Spleen (tissue), 7 donors: ENCODE data around the gene ZFP91.

Experiments
- CTCF ChIP-seq, 11 experiments: fragments of 200-600 bp in 7 of 11; fragments of 450-650 bp in 4 of 11; sonication (generic) in 4 of 11; IDR thresholded peaks in 8 of 11; conservative IDR thresholded peaks in 3 of 11; 1 replicate in 7 of 11; 2 replicates in 4 of 11; pipeline versions ENCODE4 v1.4.0 to v1.8.0; 2016 to 2021; ENCODE audit warnings: antibody characterized with exemption in 11 of 11, inconsistent platforms in 4 of 11, mild to moderate bottlenecking in 1 of 11
- POLR2AphosphoS5 ChIP-seq, 3 donors: sonication (generic); formaldehyde crosslinking; IDR thresholded peaks; one replicate each; pipeline ENCODE4 v1.5.1; 2017; ENCODE audit warnings: antibody characterized with exemption in 3 of 3
- donor health status: DM: no; HTN: no; CAD: no; lungs with moderate emphysema.
- donor health status: DM: no; HTN: no; CAD: no.
- donor health status: DM: no; HTN: no; CAD: no.

- TF ChIP-seq CTCF (IDR thresholded peaks at IDR 0.05 in 8 of 11, conservative IDR thresholded peaks at IDR 0.05 in 3 of 11) (no peak), POLR2AphosphoS5 (IDR thresholded peaks at IDR 0.05) (no peak)
These were observed 8.1 kb downstream of the ZFP91 start for GRCh38 chr11:58586998-58587397.
